OCI-LY7 (cell line): ENCODE results near the gene GTPBP10. TPM values are rescaled to one million over a fixed set of nuclear protein-coding genes. Genes with fewer than 3 reads are reported as not detected.

Experiments used
- BruUV-seq: library from RNA; stranded (reverse); fragments of 400-500 nt; replicated peaks from 2 replicates; lab custom pipeline; 2021; lab: Mats Ljungman, UMichigan
- CTCF ChIA-PET: fragments of 300-600 bp; sonication (Branson Sonifier 250); formaldehyde crosslinking; loops from one replicate; lab custom pipeline; 2022; ENCODE audit warnings: antibody characterized with exemption; ENCODE audit not compliant: unreplicated experiment; lab: Charles Lee
- POLR2A ChIA-PET: fragments of 300-600 bp; sonication (Branson Sonifier 250); formaldehyde crosslinking; loops from one replicate; lab custom pipeline; 2022; ENCODE audit warnings: antibody characterized with exemption; lab: Charles Lee
- DNase-seq: peaks from one replicate; pipeline ENCODE4 v3.0.0-alpha.2; 2015; ENCODE audit warnings: low spot score
- H2AFZ ChIP-seq: fragments of 200-600 bp; sonication (generic), shearing (Covaris generic); 2 replicates; pipeline ENCODE4 v1.6.1; 2014; ENCODE audit warnings: mild to moderate bottlenecking, antibody characterized with exemption, low read length, moderate library complexity
- H3K27ac ChIP-seq: fragments of 200-600 bp; sonication (generic); 2 replicates; pipeline ENCODE4 v1.5.1; 2014; ENCODE audit warnings: mixed run types, low read depth, mild to moderate bottlenecking, moderate library complexity, low read length, inconsistent platforms; ENCODE audit not compliant: poor library complexity, severe bottlenecking
- H3K36me3 ChIP-seq: fragments of 200-600 bp; sonication (generic); 2 replicates; pipeline ENCODE4 v1.6.1; 2014; ENCODE audit warnings: mild to moderate bottlenecking, antibody characterized with exemption, low read length, moderate library complexity, mixed read lengths; ENCODE audit not compliant: insufficient read depth
- H3K4me1 ChIP-seq: fragments of 200-600 bp; sonication (generic); 2 replicates; pipeline ENCODE4 v1.5.1; 2014; ENCODE audit warnings: mild to moderate bottlenecking, low read length; ENCODE audit not compliant: insufficient read depth, poor library complexity, severe bottlenecking
- H3K4me2 ChIP-seq: fragments of 200-600 bp; sonication (generic); 2 replicates; pipeline ENCODE4 v1.6.1; 2014; ENCODE audit warnings: mild to moderate bottlenecking, low read length
- H3K4me3 ChIP-seq: fragments of 200-600 bp; sonication (generic); 2 replicates; pipeline ENCODE4 v1.5.1; 2014; ENCODE audit warnings: mild to moderate bottlenecking, low read depth, low read length; ENCODE audit not compliant: poor library complexity, severe bottlenecking
- H3K79me2 ChIP-seq: fragments of 200-600 bp; sonication (generic); 2 replicates; pipeline ENCODE4 v1.6.1; 2016; ENCODE audit warnings: low read depth, mild to moderate bottlenecking, low read length, moderate library complexity, mixed read lengths; ENCODE audit not compliant: insufficient read depth
- H3K9me2 ChIP-seq: fragments of 200-600 bp; sonication (generic); 2 replicates; pipeline ENCODE4 v1.6.1; 2016; ENCODE audit warnings: mild to moderate bottlenecking, low read length, mixed read lengths; ENCODE audit not compliant: insufficient read depth
- H3K9me3 ChIP-seq: fragments of 200-600 bp; sonication (generic); 2 replicates; pipeline ENCODE4 v1.6.1; 2014; ENCODE audit warnings: mild to moderate bottlenecking, mixed run types, low read length, mixed read lengths
- H4K20me1 ChIP-seq: fragments of 200-600 bp; sonication (generic); 2 replicates; pipeline ENCODE4 v1.6.1; 2014; ENCODE audit warnings: mild to moderate bottlenecking, antibody characterized with exemption, low read length, moderate library complexity, mixed read lengths; ENCODE audit not compliant: insufficient read depth
- EZH2phosphoT487 ChIP-seq: fragments of 200-600 bp; sonication (generic); IDR thresholded peaks from 2 replicates; pipeline ENCODE4 v1.6.1; 2018; ENCODE audit warnings: low read depth, borderline replicate concordance, mild to moderate bottlenecking, mixed run types, antibody characterized with exemption, low read length, moderate library complexity, mixed read lengths
- intact Hi-C: fragments of 100-400 bp; cut with micrococcal nuclease; formaldehyde crosslinking; loops from one replicate; pipeline ENCODE4 v1.10.0; 2022; ENCODE audit not compliant: unreplicated experiment
- total RNA-seq, 2 experiments: library from RNA; depleted of rRNA in 1 of 2; stranded (reverse); fragments of >200 nt in 1 of 2; shearing (Covaris generic) in 1 of 2; gene quantifications; 2 replicates each; pipeline ENCODE4 v1.2.3, GENCODE V29; 2014 to 2022
- TF ChIP-seq, protein P1 (sequence below): fragments of 200-600 bp; sonication (generic); conservative IDR thresholded peaks from 2 replicates; pipeline ENCODE4 v1.5.1; 2014; ENCODE audit warnings: mild to moderate bottlenecking, antibody characterized with exemption, low read length, moderate library complexity, mixed read lengths

GTPBP10 gene
- total RNA-seq, 2 experiments from 2014 or later, result 16.5 to 38.8 TPM

DNA sequence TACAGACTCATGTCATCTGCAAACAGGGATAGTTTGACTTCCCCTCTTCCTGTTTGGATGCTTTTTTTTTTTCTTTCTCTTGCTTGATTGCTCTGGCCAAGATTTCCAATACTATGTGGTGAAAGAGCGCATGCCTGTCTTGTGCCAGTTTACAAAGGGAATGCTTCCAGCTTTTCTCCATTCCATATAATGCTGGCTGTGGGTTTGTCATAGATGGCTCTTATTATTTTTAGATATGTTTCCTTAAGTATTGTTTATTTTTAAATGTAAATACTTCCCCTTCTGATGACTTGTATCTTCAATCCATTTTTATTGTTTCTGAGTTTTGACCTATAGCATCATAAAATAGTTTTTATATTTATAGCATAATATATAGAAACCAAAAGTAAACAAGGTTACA lies 43.3 kb upstream of the GTPBP10 start:
- H3K4me1 ChIP-seq, result no peaks in the 10 kb centered on the region
- no peaks in the 10 kb centered on the region for H3K79me2 ChIP-seq
- H3K4me2 ChIP-seq, result no peak overlapping the region
- no peaks in the 10 kb centered on the region for H3K36me3 ChIP-seq
- H3K4me3 ChIP-seq, result no peak overlapping the region
- no TSS peak for BruUV-seq
- H2AFZ ChIP-seq, result no peak overlapping the region
- TF ChIP-seq, protein P1, sequence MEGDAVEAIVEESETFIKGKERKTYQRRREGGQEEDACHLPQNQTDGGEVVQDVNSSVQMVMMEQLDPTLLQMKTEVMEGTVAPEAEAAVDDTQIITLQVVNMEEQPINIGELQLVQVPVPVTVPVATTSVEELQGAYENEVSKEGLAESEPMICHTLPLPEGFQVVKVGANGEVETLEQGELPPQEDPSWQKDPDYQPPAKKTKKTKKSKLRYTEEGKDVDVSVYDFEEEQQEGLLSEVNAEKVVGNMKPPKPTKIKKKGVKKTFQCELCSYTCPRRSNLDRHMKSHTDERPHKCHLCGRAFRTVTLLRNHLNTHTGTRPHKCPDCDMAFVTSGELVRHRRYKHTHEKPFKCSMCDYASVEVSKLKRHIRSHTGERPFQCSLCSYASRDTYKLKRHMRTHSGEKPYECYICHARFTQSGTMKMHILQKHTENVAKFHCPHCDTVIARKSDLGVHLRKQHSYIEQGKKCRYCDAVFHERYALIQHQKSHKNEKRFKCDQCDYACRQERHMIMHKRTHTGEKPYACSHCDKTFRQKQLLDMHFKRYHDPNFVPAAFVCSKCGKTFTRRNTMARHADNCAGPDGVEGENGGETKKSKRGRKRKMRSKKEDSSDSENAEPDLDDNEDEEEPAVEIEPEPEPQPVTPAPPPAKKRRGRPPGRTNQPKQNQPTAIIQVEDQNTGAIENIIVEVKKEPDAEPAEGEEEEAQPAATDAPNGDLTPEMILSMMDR, result no peak
- TF ChIP-seq EZH2phosphoT487, result no peak
- no peak overlapping the region for H3K27ac ChIP-seq
- no peaks in the 10 kb centered on the region for H3K9me2 ChIP-seq
- no peaks in the 10 kb centered on the region for H3K9me3 ChIP-seq
- H4K20me1 ChIP-seq, result no peaks in the 10 kb centered on the region
- ChIA-PET POLR2A (interaction anchor here (0.6 to 0.9 kb wide), 3 partner anchors 13 to 1105 kb away, joined by 3 to 7 read pairs (median 3); no protein-coding TSS in a partner anchor), CTCF (no interaction called here)
- no peak for DNase-seq
- intact Hi-C loops, result no loop called here

DNA sequence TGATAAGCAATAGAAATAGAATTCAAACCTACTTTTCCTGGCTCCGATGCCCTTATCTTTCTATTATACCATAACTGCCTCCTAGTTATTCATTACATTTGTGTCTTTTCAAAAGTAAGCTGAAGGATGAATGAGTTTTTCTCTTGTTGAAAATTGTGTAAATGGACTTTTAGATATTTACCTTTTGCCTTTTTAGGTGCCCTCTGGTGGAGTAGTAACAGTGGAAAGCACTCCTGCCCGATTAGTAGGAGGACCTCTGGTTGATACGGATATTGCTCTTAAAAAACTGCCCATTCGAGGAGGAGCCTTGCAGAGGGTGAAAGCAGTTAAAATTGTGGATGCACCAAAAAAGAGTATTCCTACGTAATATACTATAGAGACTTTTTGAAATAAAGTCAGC lies 36.6 kb upstream of the GTPBP10 start:
- no peak for TF ChIP-seq EZH2phosphoT487
- TF ChIP-seq, protein P1, result no peak
- ChIA-PET CTCF (no interaction called here), POLR2A (interaction anchor here (1.0 kb wide), 1 partner anchor 13 kb away, joined by 3 read pairs; no protein-coding TSS in a partner anchor)
- Histone ChIP-seq H2AFZ (no peak overlapping the region), H3K79me2 (no peaks in the 10 kb centered on the region), H3K36me3 (no peaks in the 10 kb centered on the region), H4K20me1 (no peaks in the 10 kb centered on the region), H3K4me2 (no peak overlapping the region), H3K4me1 (no peaks in the 10 kb centered on the region), H3K9me2 (no peaks in the 10 kb centered on the region), H3K4me3 (no peak overlapping the region), H3K27ac (no peak overlapping the region), H3K9me3 (no peaks in the 10 kb centered on the region)
- BruUV-seq, result no TSS peak
- intact Hi-C loops, result no loop called here
- no peak for DNase-seq

DNA sequence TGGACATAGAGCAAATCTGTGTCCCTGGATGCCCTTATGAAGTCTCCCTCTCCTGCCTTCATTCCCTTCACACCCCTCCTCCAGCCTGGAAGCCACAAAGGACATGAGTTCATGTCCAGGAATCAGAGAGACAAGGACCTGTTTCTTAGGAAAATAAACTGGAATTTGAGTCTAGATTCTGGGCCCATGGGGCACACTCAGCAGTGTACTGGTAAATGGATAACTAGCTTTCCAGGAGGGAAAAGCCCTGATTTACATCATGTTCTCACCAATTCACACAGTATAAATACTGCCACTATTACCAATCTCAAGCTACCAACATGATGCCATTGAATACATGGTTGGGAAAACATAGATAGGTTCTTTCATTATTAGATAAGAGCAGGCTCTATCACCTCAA lies 35.3 kb upstream of the GTPBP10 start:
- TF ChIP-seq EZH2phosphoT487, result no peak
- TF ChIP-seq, protein P1, result no peak
- Histone ChIP-seq H3K9me3 (no peaks in the 10 kb centered on the region), H3K4me2 (no peak overlapping the region), H3K36me3 (no peaks in the 10 kb centered on the region), H3K4me3 (no peak overlapping the region), H3K27ac (no peak overlapping the region), H4K20me1 (no peaks in the 10 kb centered on the region), H3K4me1 (no peaks in the 10 kb centered on the region), H3K79me2 (no peaks in the 10 kb centered on the region), H2AFZ (no peak overlapping the region), H3K9me2 (no peaks in the 10 kb centered on the region)
- no peak for DNase-seq
- ChIA-PET POLR2A (interaction anchor here (0.7 to 1.4 kb wide), 2 partner anchors 28 to 72 kb away, joined by 3 read pairs; no protein-coding TSS in a partner anchor), CTCF (no interaction called here)
- intact Hi-C loops, result no loop called here
- BruUV-seq, result no TSS peak
